GM03348 (cell line): ENCODE measurements around the gene PTMS.

ENCODE experiments used
- DNase-seq: peaks from one replicate; pipeline ENCODE4 v3.0.0; 2012; ENCODE audit warnings: low spot score

Gene PTMS

GRCh38 chr12:6771509-6772330 is 5.6 kb downstream of the PTMS start:
- DNase-seq: no peak

DNA sequence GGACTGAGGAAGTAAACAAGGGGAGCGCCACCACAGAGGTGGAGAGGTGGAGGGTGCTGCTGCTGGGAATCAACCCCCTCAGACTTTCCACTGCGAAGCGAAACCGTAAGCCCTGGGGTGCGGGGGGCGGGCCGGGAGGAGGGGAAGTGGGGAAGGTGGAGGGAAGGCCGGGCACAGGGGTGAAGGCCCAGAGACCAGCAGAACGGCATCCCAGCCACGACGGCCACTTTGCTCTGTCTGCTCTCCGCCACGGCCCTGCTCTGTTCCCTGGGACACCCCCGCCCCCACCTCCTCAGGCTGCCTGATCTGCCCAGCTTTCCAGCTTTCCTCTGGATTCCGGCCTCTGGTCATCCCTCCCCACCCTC is 6.2 kb downstream of the PTMS start, which contains the start of gene LAG3:
TSS of gene LAG3 (plus strand) at position 190 of the 365 bp plus-strand sequence. CDS start 333 bp downstream, outside the sequence.
- no peak for DNase-seq

DNA sequence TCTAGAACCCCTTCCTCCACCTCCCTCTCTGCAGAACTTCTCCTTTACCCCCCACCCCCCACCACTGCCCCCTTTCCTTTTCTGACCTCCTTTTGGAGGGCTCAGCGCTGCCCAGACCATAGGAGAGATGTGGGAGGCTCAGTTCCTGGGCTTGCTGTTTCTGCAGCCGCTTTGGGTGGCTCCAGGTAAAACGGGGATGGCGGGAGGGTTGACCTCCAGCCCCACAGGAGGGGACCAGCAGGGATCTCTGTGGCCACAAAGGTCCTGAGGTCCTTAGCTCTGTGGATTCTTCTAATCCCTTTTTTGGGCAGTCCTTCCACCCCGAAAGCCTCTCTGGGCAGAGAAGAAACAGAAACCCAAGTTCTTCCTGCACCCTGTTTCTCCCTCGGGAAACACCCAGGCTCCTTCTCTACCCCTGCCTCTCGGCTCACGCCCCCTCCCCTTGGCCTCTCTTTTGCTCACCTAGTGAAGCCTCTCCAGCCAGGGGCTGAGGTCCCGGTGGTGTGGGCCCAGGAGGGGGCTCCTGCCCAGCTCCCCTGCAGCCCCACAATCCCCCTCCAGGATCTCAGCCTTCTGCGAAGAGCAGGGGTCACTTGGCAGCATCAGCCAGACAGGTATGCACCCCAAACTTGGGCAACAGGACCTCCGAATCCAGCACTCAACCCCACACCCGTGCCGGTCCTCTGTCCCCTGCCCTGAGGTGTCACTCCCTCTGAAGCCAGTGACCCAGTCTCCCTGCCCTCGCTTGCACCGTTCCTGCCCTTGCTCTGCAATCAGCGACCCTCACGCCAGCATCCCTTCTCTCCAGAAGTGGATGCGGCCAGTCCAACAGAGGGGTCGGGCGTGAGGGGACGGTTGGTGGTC is 6.8 kb downstream of the PTMS start:
- DNase-seq: no peak

GRCh38 chr12:6773590-6774351 is 7.6 kb downstream of the PTMS start:
- DNase-seq: no peak

DNA sequence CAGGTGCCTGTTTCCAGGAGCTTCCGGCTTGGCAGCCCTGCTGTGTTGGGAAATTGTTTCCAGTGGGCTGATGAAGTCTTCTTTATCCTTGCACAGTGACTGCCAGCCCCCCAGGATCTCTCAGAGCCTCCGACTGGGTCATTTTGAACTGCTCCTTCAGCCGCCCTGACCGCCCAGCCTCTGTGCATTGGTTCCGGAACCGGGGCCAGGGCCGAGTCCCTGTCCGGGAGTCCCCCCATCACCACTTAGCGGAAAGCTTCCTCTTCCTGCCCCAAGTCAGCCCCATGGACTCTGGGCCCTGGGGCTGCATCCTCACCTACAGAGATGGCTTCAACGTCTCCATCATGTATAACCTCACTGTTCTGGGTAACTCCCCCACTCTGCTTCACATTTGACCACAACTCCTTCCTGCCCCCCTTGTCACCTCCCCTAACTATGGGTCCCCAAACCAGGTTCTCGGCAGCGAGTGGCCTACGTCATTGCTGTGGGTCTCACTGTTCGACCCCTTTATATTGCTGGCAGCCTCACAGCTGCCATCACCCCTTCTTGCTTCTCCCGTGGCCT is 8.4 kb downstream of the PTMS start:
- DNase-seq: no peak

- DNase-seq: no peak
Observed at GRCh38 chr12:6775185-6776174, 9.3 kb downstream of the PTMS start.

DNA sequence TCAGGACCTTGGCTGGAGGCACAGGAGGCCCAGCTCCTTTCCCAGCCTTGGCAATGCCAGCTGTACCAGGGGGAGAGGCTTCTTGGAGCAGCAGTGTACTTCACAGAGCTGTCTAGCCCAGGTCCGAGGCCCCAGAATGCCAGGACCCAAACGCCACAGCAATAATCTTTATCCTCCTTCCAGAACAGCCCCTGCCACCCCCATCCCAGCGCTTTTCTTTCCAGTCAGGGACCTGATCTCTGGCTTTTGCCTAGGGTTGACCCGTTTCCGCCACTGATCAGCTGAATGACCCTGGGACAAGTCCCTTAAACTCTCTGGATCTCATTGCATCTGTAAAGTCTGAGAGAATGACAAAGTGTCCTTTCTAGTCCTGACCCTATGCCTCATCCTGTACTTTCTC is 11.2 kb downstream of the PTMS start:
- no peak for DNase-seq

DNA sequence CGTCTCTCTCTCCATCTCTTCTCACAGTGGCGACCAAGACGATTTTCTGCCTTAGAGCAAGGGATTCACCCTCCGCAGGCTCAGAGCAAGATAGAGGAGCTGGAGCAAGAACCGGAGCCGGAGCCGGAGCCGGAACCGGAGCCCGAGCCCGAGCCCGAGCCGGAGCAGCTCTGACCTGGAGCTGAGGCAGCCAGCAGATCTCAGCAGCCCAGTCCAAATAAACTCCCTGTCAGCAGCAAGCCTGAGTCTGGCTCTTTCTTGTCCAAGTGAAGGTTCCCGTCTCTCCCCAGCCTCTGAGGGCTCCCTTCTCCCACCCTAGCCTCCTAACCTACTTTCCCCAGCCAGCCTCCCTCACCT is 12.0 kb downstream of the PTMS start:
- DNase-seq: peak; percentile 41

GRCh38 chr12:6778574-6779550 is 12.7 kb downstream of the PTMS start:
- DNase-seq: peak; percentile 94

- DNase-seq: no peak
Observed at GRCh38 chr12:6779708-6780432, 13.7 kb downstream of the PTMS start.

GRCh38 chr12:6780573-6780972 is 14.4 kb downstream of the PTMS start:
- no peak for DNase-seq

DNA sequence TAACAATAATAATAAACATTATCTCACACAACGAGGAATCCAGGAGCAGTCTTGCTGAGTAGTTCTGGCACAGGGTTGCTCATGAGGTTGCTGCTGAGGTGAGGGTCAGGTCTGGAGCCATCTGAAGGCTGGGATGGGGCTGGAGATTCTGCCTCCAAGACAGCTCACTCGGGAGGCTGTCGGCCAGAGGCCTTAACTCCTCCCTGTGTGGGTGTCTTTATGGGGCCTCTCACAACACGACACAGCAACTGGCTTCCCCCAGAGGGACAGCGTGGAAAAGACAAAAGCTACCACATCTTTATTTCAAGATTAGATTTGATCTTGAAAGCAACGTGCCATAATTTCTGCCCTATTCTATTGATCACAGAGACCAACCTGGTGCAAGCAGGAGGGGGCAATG is 16.0 kb downstream of the PTMS start:
- DNase-seq: no peak

DNA sequence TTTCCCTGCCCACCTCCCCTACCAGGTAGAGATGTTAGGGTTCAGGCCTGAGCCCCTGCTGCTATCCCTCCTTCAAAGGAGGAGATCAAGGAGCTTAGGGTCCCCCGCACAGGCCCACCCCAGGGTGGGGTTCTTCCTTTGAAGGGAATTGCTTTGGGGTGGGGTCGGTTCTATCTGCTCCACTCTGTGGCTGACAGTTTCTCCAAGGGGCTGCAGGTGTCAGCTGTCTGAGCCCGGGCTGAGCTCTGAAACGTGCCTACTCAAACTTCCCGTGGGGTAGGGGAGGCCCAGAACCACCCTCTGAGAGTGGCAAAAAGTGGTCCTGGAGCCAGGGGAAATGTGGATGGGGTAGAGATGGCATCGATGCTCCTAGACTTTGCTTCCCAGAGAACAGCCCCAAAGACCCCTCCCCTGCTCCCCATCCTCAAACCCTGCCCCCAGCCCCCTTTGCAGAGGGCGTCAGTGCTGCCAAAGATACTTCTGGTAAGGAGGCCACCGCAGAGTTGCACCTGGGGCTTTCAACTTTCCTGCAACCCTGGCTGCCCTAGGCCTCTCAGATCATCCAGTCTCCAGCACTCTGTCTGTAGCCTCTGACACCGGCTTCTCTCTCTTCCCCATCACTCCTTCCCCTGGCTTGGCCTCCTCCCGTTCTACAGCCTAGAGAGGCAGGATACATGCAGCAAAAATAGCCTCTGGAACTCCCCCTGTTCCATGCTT is 16.8 kb downstream of the PTMS start:
- no peak for DNase-seq

DNA sequence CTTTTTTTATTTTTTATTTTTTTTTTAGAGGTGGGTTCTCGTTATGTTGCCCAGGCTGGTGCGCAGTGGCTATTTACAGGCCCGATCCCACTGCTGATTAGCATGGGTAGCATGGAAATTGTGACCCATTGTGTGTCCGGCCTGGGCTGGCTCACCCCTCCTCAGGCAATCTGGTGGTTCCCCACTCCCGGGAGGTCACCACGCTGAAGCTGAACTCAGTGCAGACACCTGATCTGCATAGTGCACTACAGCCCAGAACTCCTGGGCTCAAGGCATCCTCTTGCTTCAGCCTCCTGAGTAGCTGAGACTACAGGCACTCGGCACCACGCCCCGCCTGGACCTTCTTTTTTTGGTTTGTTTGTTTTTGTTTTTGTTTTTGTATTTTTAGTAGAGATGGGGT is 17.7 kb downstream of the PTMS start:
- no peak for DNase-seq

GRCh38 chr12:6784296-6784695 is 18.1 kb downstream of the PTMS start:
- no peak for DNase-seq

- no peak for DNase-seq
Observed at GRCh38 chr12:6784761-6785160, 18.6 kb downstream of the PTMS start.

GRCh38 chr12:6786416-6787094 is 20.4 kb downstream of the PTMS start:
- DNase-seq: no peak

GRCh38 chr12:6787309-6787708 is 21.1 kb downstream of the PTMS start:
- no peak for DNase-seq
